HG03342 (cell line): Measurements from ENCODE around the gene N4BP2L2.

Source experiments
- ATAC-seq: cut with Tn5 transposase; IDR thresholded peaks from one replicate; pipeline ENCODE4 v1.9.1; 2021; ENCODE audit warnings: mild to moderate bottlenecking, moderate library complexity; ENCODE audit not compliant: unreplicated experiment

N4BP2L2 gene

GRCh38 chr13:32472194-32472621, 66.4 kb downstream of the N4BP2L2 start:
- ATAC-seq, result no peak

DNA sequence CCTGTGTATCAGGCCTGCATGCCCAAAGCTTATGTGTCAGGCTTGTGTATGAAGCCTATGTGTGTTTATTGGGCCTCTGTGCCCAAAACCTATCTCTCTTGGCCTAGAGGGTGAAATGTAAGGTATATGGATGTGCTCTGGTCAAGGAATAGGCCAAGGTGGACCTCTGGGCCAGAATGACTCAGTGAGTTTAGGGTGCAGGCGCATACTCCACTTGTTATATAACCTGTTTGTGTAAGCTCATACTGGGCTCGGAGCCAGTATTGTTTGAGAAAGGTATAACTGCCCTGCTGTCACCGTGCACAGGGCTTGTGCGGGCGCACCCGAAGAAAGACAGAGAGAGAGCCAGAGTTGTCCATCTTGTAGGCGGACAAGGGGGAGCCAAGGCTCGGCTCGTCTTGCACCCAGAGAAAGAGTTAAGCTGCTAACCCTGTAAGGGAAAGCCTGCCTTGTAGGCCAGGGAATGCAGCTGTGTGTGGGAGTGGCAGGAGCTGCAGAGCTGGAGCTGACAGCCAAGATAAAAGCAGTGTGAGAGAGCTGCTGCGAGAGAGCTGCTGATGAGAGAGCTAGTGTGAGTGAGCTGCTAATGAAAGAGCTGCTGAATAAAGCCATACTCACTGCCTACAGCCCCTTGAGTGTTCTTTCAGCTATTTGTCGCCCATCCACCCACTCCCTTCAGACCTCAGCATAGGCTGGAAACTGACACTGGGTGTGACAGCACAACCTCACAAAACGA, 67.2 kb downstream of the N4BP2L2 start:
- ATAC-seq, result no peak

DNA sequence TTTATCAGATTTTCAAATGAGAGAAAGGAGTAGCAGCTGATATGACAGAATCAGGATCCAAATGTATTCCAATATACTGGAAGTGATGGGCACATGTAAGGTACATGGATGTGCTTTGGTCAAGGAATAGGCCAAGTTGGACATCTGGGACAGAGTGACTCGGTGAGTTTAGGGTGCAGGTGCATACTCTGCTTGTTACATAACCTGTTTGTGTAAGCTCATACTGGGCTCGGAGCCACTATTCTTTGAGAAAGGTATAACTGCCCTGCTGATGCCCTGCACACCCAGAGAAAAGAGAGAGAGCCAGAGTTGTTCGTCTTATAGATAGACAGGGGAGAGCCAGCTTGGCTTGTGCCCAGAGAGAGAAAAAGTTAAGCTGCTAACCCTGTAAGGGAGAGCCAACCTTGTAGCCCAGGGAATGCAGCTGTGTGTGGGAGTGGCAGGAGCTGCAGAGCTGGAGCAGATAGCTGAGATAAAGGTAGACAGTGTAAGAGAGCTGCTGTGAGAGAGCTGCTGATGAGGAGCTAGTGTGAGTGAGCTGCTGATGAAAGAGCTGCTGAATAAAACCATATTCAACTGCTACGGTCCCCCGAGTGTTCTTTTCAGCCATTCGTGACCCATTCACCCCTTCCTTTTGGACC, 70.0 kb downstream of the N4BP2L2 start:
- ATAC-seq, result no peak

- no peak for ATAC-seq
These were observed 82.0 kb downstream of the N4BP2L2 start for GRCh38 chr13:32456591-32456990.

GRCh38 chr13:32455594-32455903, 83.0 kb downstream of the N4BP2L2 start:
- no peak for ATAC-seq

GRCh38 chr13:32454886-32455593, 83.6 kb downstream of the N4BP2L2 start:
- ATAC-seq, result no peak

DNA sequence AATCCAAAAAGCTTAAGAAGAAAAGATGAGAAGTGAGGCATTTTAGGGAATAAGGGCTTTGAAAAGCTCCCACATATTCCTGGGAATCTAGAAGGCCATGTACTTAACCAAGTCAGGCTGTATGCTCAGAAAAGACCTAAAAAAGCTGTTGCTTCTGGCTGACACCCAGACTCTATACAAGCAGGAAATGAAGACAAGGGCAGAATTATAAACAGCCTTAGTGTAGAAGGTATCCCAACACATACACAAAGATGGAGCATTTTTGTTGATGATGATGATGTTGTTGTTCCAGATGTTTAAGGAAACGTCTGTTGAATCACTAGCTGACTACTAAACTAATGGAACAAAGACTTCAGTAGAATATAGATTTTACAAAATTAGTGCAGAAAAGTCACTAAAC, 84.6 kb downstream of the N4BP2L2 start:
- ATAC-seq, result no peak

DNA sequence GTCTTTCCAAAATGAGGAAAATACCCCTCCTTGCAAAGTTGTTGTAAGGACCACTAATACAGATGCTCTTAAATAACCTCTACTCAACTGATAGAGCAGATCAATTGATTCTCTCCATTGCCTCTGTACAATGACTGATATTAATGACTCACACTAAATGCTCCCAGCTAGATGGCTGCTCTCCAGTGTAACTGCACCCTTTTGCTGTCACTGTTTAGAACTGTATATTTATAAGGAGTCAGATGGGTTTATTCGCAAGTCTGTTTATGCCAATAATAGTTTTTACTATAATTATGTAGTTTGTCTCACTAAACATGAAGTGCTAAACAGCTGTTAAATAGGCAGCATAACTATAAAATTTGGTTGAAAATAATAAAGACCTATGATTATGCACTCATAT, 89.6 kb downstream of the N4BP2L2 start:
- no peak for ATAC-seq

DNA sequence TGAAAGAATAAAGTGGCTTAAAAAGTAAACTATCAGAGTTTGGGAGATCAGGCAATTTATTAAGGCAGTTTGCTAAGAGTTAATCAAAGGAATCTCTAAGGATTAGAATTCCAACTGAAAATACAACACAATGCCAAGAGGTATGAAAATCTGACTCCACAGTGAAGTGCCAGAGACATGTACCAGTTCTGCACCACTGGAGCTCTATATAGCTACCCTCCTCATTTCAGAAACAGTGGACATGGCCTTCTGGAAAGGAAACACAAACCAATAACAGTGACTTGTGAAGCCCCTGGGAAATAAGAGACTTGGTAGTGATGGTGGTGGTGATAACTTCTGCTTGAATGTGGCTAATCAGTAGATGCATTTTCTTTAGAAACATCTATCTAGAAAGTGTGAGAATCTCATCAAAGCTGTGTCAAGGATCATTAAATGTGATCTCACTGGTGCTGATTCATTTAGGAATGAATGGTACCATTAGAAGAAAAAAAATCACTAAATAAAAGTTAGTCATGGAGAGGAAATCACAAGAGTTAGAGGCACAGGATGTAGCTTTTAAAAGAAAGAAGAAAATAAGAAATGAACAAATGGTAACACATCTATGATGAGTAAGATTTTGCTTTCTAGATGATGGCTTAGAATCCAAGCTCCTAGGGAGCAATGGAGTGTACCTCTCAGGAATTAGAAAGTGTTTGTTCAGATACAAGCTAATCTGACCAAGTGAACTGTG, 90.5 kb downstream of the N4BP2L2 start:
- no peak for ATAC-seq

DNA sequence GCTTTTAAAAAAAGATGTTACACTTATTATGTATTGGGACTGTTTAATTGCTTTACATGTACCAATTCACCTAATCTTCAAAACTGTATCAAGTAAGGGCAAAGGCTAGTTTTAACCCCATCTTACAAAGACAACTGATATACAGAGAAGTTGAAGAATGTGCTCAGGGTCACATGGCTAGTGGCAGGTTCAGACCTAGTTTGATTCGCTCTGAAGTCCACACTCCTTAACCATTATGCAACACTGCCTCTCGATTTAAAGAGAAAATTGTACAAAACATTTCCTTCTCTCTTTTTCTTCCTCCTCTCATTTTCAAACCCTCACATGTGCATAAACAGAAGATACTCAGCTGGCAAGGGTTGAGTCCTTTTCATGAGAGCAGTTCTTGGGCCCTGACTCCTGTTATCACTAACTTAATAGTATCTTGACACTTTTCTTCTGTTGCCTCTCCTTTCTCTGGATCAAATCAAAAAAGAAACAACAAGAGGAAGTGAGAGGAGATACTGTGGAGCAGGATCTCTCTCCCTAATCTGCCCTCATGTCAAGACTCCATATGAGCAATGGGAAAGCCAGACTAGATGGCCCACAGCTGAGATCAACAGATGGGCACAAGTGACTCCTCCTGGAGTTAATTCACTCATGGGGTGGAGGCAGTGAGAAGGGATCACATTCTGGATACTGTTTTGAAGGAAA, 91.7 kb downstream of the N4BP2L2 start:
- ATAC-seq, result no peak

- no peak for ATAC-seq
These were observed 92.4 kb downstream of the N4BP2L2 start for GRCh38 chr13:32446220-32446619.

DNA sequence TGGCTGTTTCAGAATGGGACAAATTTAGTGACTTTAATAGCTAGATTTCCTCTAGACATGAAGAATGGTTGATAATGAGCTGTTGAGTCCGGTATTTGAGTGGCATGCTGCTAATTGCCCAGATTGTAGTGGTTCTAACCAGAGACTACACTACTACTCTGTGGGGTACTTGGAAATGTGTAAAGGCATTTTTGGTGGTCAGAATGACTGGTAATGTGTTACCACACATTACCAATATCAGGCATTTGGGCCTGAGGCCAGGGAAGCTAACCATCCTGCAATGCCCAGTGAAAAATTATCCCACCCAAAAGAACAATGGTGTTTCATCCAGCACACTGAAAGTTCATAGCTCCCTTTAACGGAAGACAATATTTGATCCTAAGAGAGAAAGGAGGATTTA, 93.1 kb downstream of the N4BP2L2 start:
- no peak for ATAC-seq

- ATAC-seq, result peak; percentile 65
These were observed 95.5 kb downstream of the N4BP2L2 start for GRCh38 chr13:32443111-32443510.

DNA sequence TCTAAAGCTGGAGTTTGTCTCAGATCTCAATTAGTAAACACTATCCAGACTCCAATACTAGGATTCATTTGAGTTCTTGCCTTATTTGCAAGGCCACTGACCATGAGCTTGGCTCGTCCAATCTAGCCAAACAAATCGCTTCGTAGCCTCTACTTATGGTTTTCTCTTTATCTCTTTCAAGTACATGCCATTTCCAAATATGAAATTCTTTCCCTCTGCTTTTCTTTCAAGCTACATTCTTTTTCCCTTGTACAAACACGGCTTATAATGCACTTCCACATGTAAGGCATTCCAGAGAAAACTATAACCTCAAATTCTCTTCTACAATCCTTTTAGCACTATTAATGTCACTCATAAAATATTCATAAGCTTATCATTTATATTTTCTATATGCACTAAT, 99.7 kb downstream of the N4BP2L2 start:
- no peak for ATAC-seq

DNA sequence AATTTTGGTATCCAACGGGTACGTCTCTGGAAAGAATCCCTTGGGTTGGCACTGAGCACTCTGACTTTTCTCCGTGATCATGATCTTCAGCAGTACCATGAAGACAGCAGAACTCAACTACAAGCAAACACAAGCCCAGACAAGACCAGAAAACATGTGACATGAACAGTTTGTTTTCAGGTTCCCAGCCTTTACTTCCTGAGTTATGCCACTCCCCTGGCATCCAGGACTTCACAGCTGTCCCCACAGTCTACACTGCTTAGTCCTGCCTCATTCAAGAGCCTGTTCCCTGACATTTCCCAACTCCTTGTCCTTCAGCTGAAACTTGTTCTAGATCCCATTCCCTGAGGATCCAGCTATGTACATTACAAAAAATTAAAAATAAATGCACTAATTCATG, 105.7 kb downstream of the N4BP2L2 start:
- no peak for ATAC-seq

- ATAC-seq, result no peak
These were observed 107.2 kb downstream of the N4BP2L2 start for GRCh38 chr13:32431361-32431760.

GRCh38 chr13:32430018-32430747, 108.4 kb downstream of the N4BP2L2 start:
- no peak for ATAC-seq

GRCh38 chr13:32429433-32429909, 109.1 kb downstream of the N4BP2L2 start:
- ATAC-seq, result no peak

DNA sequence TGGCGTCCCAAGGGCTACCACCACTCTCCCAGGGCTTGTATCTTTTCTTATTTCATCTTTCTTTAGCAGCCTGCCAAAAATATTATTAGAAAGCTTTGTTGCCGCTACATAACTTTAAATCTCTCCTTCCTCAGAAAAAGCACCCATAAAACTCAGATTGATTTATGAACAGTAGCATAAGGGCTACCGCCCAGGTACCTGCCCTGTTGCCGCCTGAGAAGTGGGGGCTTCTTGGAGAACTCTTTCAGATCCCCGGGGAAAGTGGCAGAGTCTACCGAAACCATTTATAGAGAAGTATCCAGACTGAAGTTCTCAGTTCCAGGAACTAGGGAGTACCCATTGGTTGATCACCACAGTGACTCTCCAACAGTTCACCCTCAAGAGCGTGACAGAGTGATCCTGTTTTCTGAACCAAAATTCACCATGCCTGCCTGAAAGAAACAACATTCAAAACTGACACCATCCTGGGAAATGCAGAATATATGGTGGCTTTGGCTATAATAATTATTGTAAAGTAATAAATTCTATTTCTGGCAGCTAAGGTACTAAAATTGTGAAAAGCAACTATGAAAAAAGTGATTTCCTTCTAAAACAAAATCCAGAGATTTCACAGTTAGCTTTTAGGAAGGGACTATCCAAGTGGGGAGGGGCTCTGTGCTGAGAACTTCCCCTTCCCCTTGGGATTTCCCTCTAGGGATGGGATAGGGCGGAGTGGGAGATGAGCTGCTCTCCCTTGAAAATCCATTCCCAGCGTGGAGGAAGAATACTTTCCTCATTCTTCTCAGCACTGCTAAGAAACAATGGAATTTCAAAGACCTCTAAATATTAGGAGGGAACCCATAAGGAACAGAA, 109.8 kb downstream of the N4BP2L2 start:
- peak; percentile 23 for ATAC-seq
